Activated T-cell treated with anti-CD3 and anti-CD28 coated beads, Interleukin-2, amount 50 U/mL, for 48 hours (primary cell): ENCODE data around the gene DST.

ENCODE experiments used
- DNase-seq, 2 experiments: peaks; one replicate each; pipeline ENCODE4 v3.0.0-alpha.2; 2020

Gene DST

GRCh38 chr6:56477241-56477640 lies 165.4 kb downstream of the DST start:
- DNase-seq, result no peak

- no peak for DNase-seq
These were observed 166.8 kb downstream of the DST start for GRCh38 chr6:56475736-56476457.

- no peak for DNase-seq
These were observed 168.2 kb downstream of the DST start for GRCh38 chr6:56474532-56474931.

- DNase-seq, result no peak
These were observed 179.2 kb downstream of the DST start for GRCh38 chr6:56463443-56463842.

GRCh38 chr6:56459030-56459805 lies 183.5 kb downstream of the DST start:
- no peak for DNase-seq

GRCh38 chr6:56458324-56458884 lies 184.3 kb downstream of the DST start:
- no peak for DNase-seq

- no peak for DNase-seq
These were observed 185.9 kb downstream of the DST start for GRCh38 chr6:56456785-56457184.

GRCh38 chr6:56450882-56451739 lies 191.6 kb downstream of the DST start:
- no peak for DNase-seq

GRCh38 chr6:56450376-56450775 lies 192.3 kb downstream of the DST start:
- DNase-seq, result no peak

- DNase-seq, result no peak
These were observed 194.6 kb downstream of the DST start for GRCh38 chr6:56448046-56448445.

- no peak for DNase-seq
These were observed 196.9 kb downstream of the DST start for GRCh38 chr6:56445818-56446217.

GRCh38 chr6:56444855-56445254 lies 197.8 kb downstream of the DST start:
- DNase-seq, result no peak

GRCh38 chr6:56440551-56440981 lies 202.1 kb downstream of the DST start:
- no peak for DNase-seq

- no peak for DNase-seq
These were observed 205.4 kb downstream of the DST start for GRCh38 chr6:56437171-56437900.

- DNase-seq, result no peak
These were observed 206.9 kb downstream of the DST start for GRCh38 chr6:56435754-56436153.

GRCh38 chr6:56435326-56435725 lies 207.4 kb downstream of the DST start:
- DNase-seq, result no peak

GRCh38 chr6:56434606-56435005 lies 208.1 kb downstream of the DST start:
- DNase-seq, result no peak

- no peak for DNase-seq
These were observed 209.6 kb downstream of the DST start for GRCh38 chr6:56433119-56433518.

GRCh38 chr6:56432194-56432593 lies 210.5 kb downstream of the DST start:
- DNase-seq, result no peak

GRCh38 chr6:56430629-56431600 lies 211.8 kb downstream of the DST start:
- no peak for DNase-seq

- no peak for DNase-seq
These were observed 218.1 kb downstream of the DST start for GRCh38 chr6:56424542-56425083.
